ENCODE results near the gene PARD6B. TPM values are rescaled to one million over a fixed set of nuclear protein-coding genes. Genes with fewer than 3 reads are reported as not detected.
A peak's percentile ranks its signal among the peaks of the same experiment; 100 is the strongest.

PARD6B gene
- total and polyA plus RNA-seq, 2 of the 13 experiments (the other 11 are each of a cell fraction or from before 2014, with no cell fraction given): 6.9 to 22.2 TPM

GRCh38 chr20:50730765-50731054, 670 bp upstream of the PARD6B start:
- Histone ChIP-seq H3K79me2 (ENCODE audit: insufficient read depth, low read length) (peaks cover 43% of the 10 kb centered on the region), H3K36me3 (replicated peaks in 1 of 2; ENCODE audit: control insufficient read depth in 1 of 2, insufficient read depth in 2 of 2, low read length in 2 of 2) (peaks cover 0 to 3% of the 10 kb centered on the region in 2 experiments; a peak in 2 of 5 replicates), H4K20me1 (ENCODE audit: insufficient read depth, low read length) (peaks cover 18% of the 10 kb centered on the region), H3K4me2 (ENCODE audit: low read depth, low read length) (peak overlapping the region; percentile 99), H3K27ac (ENCODE audit: extremely low read length, insufficient read depth, low read length) (peak overlapping the region; percentile 66), H2AFZ (ENCODE audit: low read length) (no peak overlapping the region), H3K27me3 (ENCODE audit: control insufficient read depth in 1 of 2, insufficient read depth in 2 of 2, low read length in 2 of 2) (no peaks in the 10 kb centered on the region; a peak in 1 of 5 replicates), H3K9ac (ENCODE audit: insufficient read depth, low read depth, low read length) (peak overlapping the region; percentile 74), H3K4me1 (ENCODE audit: insufficient read depth, low read length) (peaks cover 76% of the 10 kb centered on the region), H3K4me3 (replicated peaks in 1 of 3; ENCODE audit: insufficient read depth in 1 of 3, low read depth in 2 of 3, low read length in 3 of 3) (peak overlapping the region; percentile 73 to 87 (median 75)), H3K9me3 (ENCODE audit: low read length) (no peaks in the 10 kb centered on the region)
- DNase-seq (ENCODE audit: low spot score) (no peak), ATAC-seq (peak; percentile 73), FAIRE-seq (no peak)
- no TSS peak for BruUV-seq (replicated peaks)
- in situ Hi-C loops (cut with HindIII; ENCODE audit: extremely low pct_ligation_motif_present, low pct_unique_long_range_greater_than_20kb): loop anchor here (25.0 kb wide), 1 partner anchor 93 kb away; no protein-coding TSS in a partner anchor
- 1% methylated on average over 13 of the region's 35 CpGs for WGBS (ENCODE audit: low lambda C conversion rate)
- ChIA-PET POLR2A (interaction anchor here (0.7 to 3.5 kb wide), 11 partner anchors 11 to 105 kb away, joined by 3 to 65 read pairs (median 6); no protein-coding TSS in a partner anchor), CTCF (ENCODE audit: low intra/inter-chr PET ratio, low total read pairs) (interaction anchor here (1.2 kb wide), 1 partner anchor 14 kb away, joined by 4 read pairs; no protein-coding TSS in a partner anchor)
- intact Hi-C loops (cut with micrococcal nuclease; ENCODE audit: unreplicated experiment): loop anchor here (1.0 to 2.0 kb wide), 2 partner anchors 14 to 65 kb away; partner anchors contain the start of gene BCAS4
- TF ChIP-seq ISX (CRISPR knock-in tag; conservative IDR thresholded peaks at IDR 0.05) (peak; percentile 29; the same call in 1 of the 2 replicates), TAF15 (IDR thresholded peaks at IDR 0.05; ENCODE audit: low read depth, low read length, poor library complexity, severe bottlenecking) (peak; percentile 57), NR2F2 (IDR thresholded peaks at IDR 0.05; ENCODE audit: borderline replicate concordance, low read depth) (no peak), PTBP1 (IDR thresholded peaks at IDR 0.05; ENCODE audit: low read depth, low read length, poor library complexity, severe bottlenecking) (peak; percentile 97), TRIM24 (CRISPR knock-in tag; IDR thresholded peaks at IDR 0.05) (no peak), LCORL (IDR thresholded peaks at IDR 0.05) (no peak), LCORL (CRISPR knock-in tag; IDR thresholded peaks at IDR 0.05) (no peak; the same call in 1 of the 2 replicates), ZBTB7A (CRISPR knock-in tag; IDR thresholded peaks at IDR 0.05) (peak; percentile 70; the same call in 1 of the 2 replicates), ZNF550 (CRISPR knock-in tag; IDR thresholded peaks at IDR 0.05; ENCODE audit: borderline replicate concordance) (0 out of 2 replicates have a peak, but pooled peaks have one; percentile 49), ZBTB43 (CRISPR knock-in tag; conservative IDR thresholded peaks at IDR 0.05) (peak; percentile 14; the same call in 1 of the 2 replicates), ZNF318 (CRISPR knock-in tag; IDR thresholded peaks at IDR 0.05) (peak; percentile 73; the same call in 1 of the 2 replicates), ZNF484 (CRISPR knock-in tag; IDR thresholded peaks at IDR 0.05; ENCODE audit: borderline replicate concordance, low read depth) (no peak), FOXJ3 (CRISPR knock-in tag; IDR thresholded peaks at IDR 0.05; ENCODE audit: borderline replicate concordance) (no peak; the same call in 1 of the 2 replicates)

Measured in HepG2 (cell line).